Right forelimb (tissue), 1 donor: ENCODE results near the gene MALT1.

ENCODE experiments used
- DNase-seq: peaks from one replicate; pipeline ENCODE4 v3.0.0-alpha.2; 2018

The MALT1 gene

GRCh38 chr18:58694221-58694620, 23.0 kb downstream of the MALT1 start:
- no peak for DNase-seq

GRCh38 chr18:58694720-58695468, 23.6 kb downstream of the MALT1 start:
- no peak for DNase-seq

DNA sequence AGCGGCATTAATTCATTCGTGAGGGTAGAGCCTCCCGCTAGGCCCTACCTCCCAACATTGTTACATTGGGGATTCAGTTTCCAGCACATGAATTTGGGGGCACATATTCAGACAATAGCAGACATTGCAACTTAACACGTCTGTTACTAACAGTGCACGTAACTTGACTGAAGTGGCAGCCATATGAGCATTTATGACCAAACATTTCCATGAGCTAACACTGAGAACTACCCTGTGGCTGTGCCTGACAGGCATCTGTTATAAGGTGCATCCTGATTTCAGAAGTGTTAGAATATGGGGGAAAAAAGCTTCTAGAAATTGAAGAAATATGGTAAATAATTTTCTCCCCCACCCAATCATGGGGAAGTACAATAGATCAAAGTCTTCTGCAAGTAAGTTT, 24.5 kb downstream of the MALT1 start:
- DNase-seq = no peak

GRCh38 chr18:58697146-58697545, 25.9 kb downstream of the MALT1 start:
- no peak for DNase-seq

- DNase-seq = no peak
Measured at GRCh38 chr18:58698701-58699193, 27.5 kb downstream of the MALT1 start.

DNA sequence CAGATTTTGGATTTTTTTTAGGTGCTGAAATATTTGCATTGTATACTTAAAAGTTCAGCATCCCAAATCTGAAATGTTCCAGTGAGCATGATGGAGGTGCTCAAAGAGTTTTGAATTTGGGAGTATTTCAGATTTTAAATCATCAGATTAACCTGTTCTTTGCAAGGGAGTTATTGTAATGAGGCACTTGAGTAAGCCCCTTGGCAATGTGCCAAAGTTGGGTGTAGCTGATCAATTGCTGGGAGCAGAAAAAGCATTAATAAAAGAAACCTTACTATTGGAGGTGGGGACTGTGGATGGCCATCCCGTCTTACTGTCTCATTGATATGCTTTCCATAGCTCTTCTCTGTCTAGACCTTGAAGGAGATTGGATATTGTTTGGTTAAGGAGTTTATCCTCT, 28.3 kb downstream of the MALT1 start:
- no peak for DNase-seq

GRCh38 chr18:58700209-58700608, 28.9 kb downstream of the MALT1 start:
- no peak for DNase-seq

DNA sequence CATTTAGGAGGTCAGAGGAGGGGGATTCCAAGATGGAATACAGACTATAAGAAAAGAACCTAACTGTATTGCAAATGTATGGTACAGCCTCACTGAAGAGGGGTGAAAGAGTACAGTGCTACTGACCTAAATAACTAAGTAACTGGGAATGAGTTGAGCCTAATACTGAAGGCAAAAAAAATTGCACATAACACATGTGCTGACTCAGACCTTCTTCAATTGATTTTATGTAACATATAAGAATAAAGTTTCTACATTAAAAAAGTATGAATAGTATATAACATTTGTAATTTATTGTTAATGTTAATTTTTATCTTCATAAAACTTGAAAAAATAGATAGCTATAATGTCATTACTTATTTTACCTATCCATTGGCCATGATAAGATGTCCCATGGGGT, 41.7 kb downstream of the MALT1 start:
- no peak for DNase-seq

GRCh38 chr18:58714259-58714658, 43.0 kb downstream of the MALT1 start:
- no peak for DNase-seq

DNA sequence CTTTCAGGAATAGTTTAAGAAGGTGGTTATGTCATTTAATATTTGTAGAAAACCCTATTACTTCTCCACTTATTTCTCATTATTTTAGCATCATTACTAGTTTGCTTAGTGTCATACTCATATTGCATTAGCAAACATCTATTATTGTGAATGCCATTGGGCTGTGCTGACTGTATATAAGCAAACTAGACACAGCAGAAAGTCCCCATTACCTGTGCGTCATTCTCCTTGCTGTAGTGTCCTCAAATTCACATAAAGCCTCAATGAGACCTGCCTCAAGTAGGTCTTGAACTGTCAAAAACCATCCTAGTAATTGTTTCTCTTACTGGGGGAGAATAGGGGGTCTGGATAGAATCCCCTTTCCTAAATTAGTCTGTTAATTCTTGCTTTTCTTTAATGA, 43.6 kb downstream of the MALT1 start:
- DNase-seq = no peak

DNA sequence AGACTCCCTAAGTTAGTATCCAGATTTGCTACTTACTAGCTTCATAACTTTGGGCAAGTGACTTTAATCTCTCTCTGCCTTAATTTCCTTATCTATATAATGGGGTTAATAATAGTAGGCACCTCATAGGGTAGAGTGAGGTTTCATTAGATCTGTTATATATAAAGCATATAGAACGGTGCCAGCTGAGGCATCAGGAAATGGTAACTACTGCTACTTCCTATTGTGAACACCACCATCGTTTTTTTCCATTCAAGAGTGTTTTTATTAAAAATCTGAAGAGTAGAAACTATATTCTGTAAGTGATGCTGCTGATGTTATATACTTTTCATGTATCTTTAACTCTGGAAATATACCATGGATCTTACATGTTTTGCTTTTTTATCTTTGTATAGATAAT, 44.3 kb downstream of the MALT1 start:
- no peak for DNase-seq

DNA sequence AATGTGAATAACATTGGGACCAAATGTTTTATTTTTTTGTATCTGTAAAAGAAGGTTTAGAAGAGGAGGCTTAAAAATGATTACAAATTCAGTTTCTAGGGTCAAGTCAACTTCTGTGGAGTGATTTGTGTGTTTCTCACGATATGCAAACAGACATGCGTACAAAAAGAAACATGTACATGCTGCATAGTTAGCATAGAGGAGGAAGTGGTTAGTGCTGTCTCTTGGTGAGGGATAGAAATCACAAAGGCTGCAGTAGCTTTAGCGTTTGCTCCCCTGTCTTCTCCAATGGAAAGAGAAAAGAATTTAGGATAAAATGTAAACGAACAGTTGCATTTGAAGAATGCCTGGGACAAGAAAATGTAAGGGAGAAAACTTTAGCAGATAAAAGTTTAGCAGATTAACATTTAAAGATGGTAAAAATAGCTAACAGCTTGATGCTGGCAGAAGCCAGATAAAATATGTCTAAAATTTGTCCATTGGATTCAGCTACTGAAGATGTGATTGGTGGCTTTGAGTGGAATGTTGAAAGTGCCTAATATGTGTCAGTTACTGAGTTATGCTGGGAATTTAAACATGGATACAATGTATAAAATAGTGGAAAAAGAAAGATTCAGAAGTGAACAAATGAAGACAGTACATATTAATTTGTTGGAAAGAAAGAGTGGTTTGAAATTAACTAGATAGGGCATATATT, 44.9 kb downstream of the MALT1 start:
- no peak for DNase-seq

GRCh38 chr18:58721566-58722239, 50.4 kb downstream of the MALT1 start:
- no peak for DNase-seq

DNA sequence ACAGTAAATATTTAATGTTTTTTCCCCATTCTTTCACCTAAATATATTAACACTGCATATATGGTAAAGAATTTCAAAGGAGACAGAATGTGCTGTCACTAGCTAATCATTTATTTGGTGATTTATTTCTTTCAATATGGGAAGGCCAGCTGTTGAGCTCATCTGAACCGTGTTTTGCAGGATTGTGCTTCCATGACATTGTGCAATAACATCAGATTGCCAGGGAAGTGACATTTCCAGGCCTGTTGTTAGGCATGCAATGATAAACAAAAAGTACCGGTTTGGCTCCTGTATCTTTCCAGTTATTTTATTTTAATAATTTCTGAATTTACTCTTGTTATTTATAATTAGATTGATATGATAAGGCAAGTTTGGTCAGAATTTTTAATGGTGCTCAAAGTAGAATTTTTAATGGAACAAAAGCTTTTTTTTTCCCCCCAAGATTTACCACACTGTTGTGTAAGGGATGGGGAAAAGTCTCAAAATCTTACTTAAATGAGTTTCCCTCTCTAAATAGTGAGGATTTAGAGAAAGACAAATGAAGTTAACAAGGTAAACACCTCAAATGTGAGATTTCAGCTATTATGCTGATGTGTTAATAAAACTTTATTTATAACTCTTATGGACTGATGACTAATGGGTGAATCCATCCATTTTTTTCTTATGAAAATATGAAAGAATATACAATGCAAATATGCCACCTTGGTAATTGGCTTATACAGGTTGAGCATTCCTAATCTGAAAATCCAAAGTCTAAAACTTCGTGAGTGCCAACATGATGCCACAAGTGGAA, 52.7 kb downstream of the MALT1 start:
- no peak for DNase-seq

GRCh38 chr18:58726671-58727070, 55.4 kb downstream of the MALT1 start:
- DNase-seq = no peak

GRCh38 chr18:58727776-58728500, 56.7 kb downstream of the MALT1 start:
- no peak for DNase-seq

GRCh38 chr18:58728719-58729118, 57.5 kb downstream of the MALT1 start:
- no peak for DNase-seq

DNA sequence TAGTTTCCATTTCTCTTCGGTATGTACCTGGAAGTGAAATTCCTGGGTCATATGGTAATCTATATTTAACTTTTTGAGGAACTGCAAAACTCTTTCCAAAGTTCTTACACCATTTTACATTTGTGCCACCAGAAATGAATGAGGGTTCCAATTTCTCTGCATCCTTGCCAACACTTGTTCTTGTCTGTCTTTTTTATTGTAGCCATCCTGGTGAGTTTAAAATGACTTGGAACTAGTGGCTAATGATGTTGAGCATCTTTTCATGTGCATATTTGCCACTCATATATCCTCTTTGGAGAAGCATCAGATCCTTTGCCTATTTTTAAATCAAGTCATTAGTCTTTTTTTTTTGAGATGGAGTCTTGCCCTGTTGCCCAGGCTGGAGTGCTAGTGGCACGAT, 59.4 kb downstream of the MALT1 start:
- DNase-seq = no peak

DNA sequence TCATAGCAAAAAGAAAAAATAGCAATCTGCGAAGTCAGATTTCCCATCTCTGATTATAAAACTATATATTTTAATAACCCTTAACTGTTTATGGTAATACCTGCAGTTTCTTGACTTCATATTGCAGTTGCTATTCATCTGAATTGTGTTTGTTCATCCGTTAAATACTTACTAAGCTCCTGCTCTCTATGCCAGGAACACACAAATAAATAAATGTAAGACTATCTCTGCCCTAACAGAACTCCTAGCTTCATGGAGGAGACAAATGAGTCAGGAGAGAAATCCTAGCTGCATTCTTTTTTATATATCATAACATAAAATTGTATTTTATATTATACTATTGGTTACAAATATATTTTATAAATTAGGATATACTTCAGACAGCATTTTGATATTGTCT, 61.2 kb downstream of the MALT1 start:
- DNase-seq = no peak

- no peak for DNase-seq
Measured at GRCh38 chr18:58733866-58734265, 62.6 kb downstream of the MALT1 start.

- no peak for DNase-seq
Measured at GRCh38 chr18:58738322-58738721, 67.1 kb downstream of the MALT1 start.

DNA sequence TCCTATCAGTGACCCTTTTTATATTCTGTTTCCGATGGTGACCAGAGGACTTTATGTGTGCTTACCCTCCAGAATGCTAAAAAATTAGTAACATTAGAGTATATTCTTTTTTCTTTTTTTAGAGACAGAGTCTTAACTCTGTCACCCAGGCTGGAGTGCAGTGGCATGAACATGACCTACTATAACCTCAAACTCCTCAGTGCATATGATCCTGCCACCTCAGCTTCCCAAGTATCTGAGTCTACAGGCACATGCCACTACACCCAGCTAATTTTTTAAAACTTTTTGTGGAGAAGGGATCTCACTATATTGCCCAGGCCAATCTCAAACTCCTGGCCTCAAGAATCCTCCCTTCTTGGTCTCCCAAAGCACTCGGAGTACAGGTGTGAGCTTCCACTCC, 74.6 kb downstream of the MALT1 start:
- DNase-seq = no peak
